A549 (cell line): ENCODE measurements around the gene SH3BP5L. TPM values are rescaled to one million over a fixed set of nuclear protein-coding genes. Genes with fewer than 3 reads are reported as not detected.
"Not testable (repeated sequence)": the region's sequence is repeated elsewhere in the genome, so short reads cannot be mapped to it uniquely, and the experiment has no call there.

ENCODE experiments used
- ATAC-seq, 2 experiments: fragments of 200-7000 bp in 1 of 2; fragments of >200 bp in 1 of 2; cut with Nextera tagmentation in 1 of 2; cut with Tn5 transposase in 1 of 2; 3 replicates each; pipeline versions ENCODE4 v1.8.0 to v1.9.1; 2018 to 2020; ENCODE audit warnings: mild to moderate bottlenecking in 1 of 2, moderate library complexity in 1 of 2
- CTCF ChIA-PET: fragments of 300-600 bp; sonication (Branson Sonifier 250); formaldehyde crosslinking; extraction: SDS; loops from one replicate; lab custom pipeline; 2021; ENCODE audit warnings: antibody characterized with exemption, inconsistent platforms; lab: Yijun Ruan, JAX
- POLR2A ChIA-PET: fragments of 350-600 bp; formaldehyde crosslinking; extraction: SDS; loops from one replicate; lab custom pipeline; 2021; ENCODE audit warnings: antibody characterized with exemption, inconsistent platforms; lab: Yijun Ruan, JAX
- DNase-seq, 2 experiments: peaks; one replicate each; pipeline versions ENCODE4 v3.0.0 to v3.0.0-alpha.2; 2011 to 2016; ENCODE audit warnings: low read depth in 1 of 2, low spot score in 1 of 2
- FAIRE-seq: peaks from 2 replicates; lab custom pipeline; 2011; peaks lifted over from hg19 to GRCh38; lab: Jason Lieb, UNC
- H3K27ac ChIP-seq, 2 experiments: fragments of >200 bp; sonication (Bioruptor Twin); formaldehyde crosslinking; 3 replicates each; pipeline ENCODE4 v1.5.1; 2016 to 2017
- H3K4me1 ChIP-seq: fragments of >200 bp; sonication (Bioruptor Twin); formaldehyde crosslinking; 3 replicates; pipeline ENCODE4 v1.6.1; 2016
- H3K4me2 ChIP-seq: fragments of >200 bp; sonication (Bioruptor Twin); formaldehyde crosslinking; 3 replicates; pipeline ENCODE4 v1.6.1; 2016
- H3K4me3 ChIP-seq: fragments of >200 bp; sonication (Bioruptor Twin); formaldehyde crosslinking; 3 replicates; pipeline ENCODE4 v1.5.1; 2016
- H3K9me3 ChIP-seq: fragments of >200 bp; sonication (Bioruptor Twin); formaldehyde crosslinking; 3 replicates; pipeline ENCODE4 v1.6.1; 2016
- BHLHE40 ChIP-seq: IDR thresholded peaks from 2 replicates; pipeline ENCODE4 v1.6.1; 2012; ENCODE audit warnings: low read depth, low read length, inconsistent platforms
- CBX2 ChIP-seq: fragments of 200-600 bp; sonication (generic); IDR thresholded peaks from 2 replicates; pipeline ENCODE4 v1.6.1; 2016; ENCODE audit warnings: low read depth, mild to moderate bottlenecking, borderline replicate concordance
- ELK1 ChIP-seq: fragments of 150-350 bp; IDR thresholded peaks from 2 replicates; pipeline ENCODE4 v1.6.1; 2014; ENCODE audit warnings: low read depth, mild to moderate bottlenecking, low read length
- EP300 ChIP-seq, 2 experiments: fragments of >200 bp; sonication (Bioruptor Twin); formaldehyde crosslinking; IDR thresholded peaks; 2 replicates in 1 of 2; 3 replicates in 1 of 2; pipeline ENCODE4 v1.6.1; 2016 to 2017
- ESRRA ChIP-seq: fragments of 150-350 bp; IDR thresholded peaks from 2 replicates; pipeline ENCODE4 v1.6.1; 2014; ENCODE audit warnings: mild to moderate bottlenecking, low read length, borderline replicate concordance
- FOSB ChIP-seq: fragments of 250-450 bp; sonication (Bioruptor Pico); IDR thresholded peaks from 2 replicates; pipeline ENCODE4 v1.5.0; 2020; ENCODE audit warnings: mild to moderate bottlenecking, moderate library complexity
- GATA3 ChIP-seq: IDR thresholded peaks from 2 replicates; pipeline ENCODE4 v1.6.1; 2012; ENCODE audit warnings: borderline replicate concordance
- HDAC2 ChIP-seq: fragments of 200-600 bp; sonication (generic); IDR thresholded peaks from 2 replicates; pipeline ENCODE4 v1.6.1; 2016
- HOXA7 ChIP-seq: fragments of 250-450 bp; sonication (Bioruptor Pico); IDR thresholded peaks from 2 replicates; pipeline ENCODE4 v1.5.0; 2020; ENCODE audit warnings: mild to moderate bottlenecking, moderate library complexity
- HOXB13 ChIP-seq: fragments of 250-450 bp; sonication (Bioruptor Pico); IDR thresholded peaks from 2 replicates; pipeline ENCODE4 v1.5.0; 2020; ENCODE audit warnings: low read depth, mild to moderate bottlenecking, moderate library complexity
- HOXB5 ChIP-seq: fragments of 250-450 bp; sonication (Bioruptor Pico); IDR thresholded peaks from 2 replicates; pipeline ENCODE4 v1.5.0; 2020; ENCODE audit warnings: mild to moderate bottlenecking, moderate library complexity
- JUN ChIP-seq, 2 experiments: fragments of >200 bp; sonication (Bioruptor Twin); formaldehyde crosslinking; IDR thresholded peaks; 2 replicates in 1 of 2; 3 replicates in 1 of 2; pipeline ENCODE4 v1.6.1; 2016 to 2017
- KDM1A ChIP-seq: fragments of 200-600 bp; sonication (generic); IDR thresholded peaks from 2 replicates; pipeline ENCODE4 v1.6.1; 2016; ENCODE audit warnings: low read depth, mild to moderate bottlenecking
- KDM5A ChIP-seq: fragments of 200-600 bp; sonication (generic); IDR thresholded peaks from 2 replicates; pipeline ENCODE4 v1.6.1; 2016; ENCODE audit warnings: antibody characterized with exemption, mild to moderate bottlenecking
- MAX ChIP-seq: IDR thresholded peaks from 2 replicates; pipeline ENCODE4 v1.6.1; 2012
- MAZ ChIP-seq: fragments of 150-350 bp; IDR thresholded peaks from 2 replicates; pipeline ENCODE4 v1.6.1; 2014; ENCODE audit warnings: antibody characterized with exemption, low read depth, low read length, borderline replicate concordance
- MYC ChIP-seq: IDR thresholded peaks from 2 replicates; pipeline ENCODE4 v1.6.1; 2012; ENCODE audit warnings: mild to moderate bottlenecking, inconsistent platforms, low read length, improper control_type of control experiment, borderline replicate concordance
- PBX3 ChIP-seq: IDR thresholded peaks from 2 replicates; pipeline ENCODE4 v1.6.1; 2012
- PHF8 ChIP-seq: fragments of 200-600 bp; sonication (generic); IDR thresholded peaks from 2 replicates; pipeline ENCODE4 v1.6.1; 2016; ENCODE audit warnings: low read depth, mild to moderate bottlenecking, antibody characterized with exemption, moderate library complexity, borderline replicate concordance
- POLR2A ChIP-seq: IDR thresholded peaks from 2 replicates; pipeline ENCODE4 v1.6.1; 2012; ENCODE audit warnings: mild to moderate bottlenecking, low read length
- POLR2AphosphoS2 ChIP-seq: conservative IDR thresholded peaks from 2 replicates; pipeline ENCODE4 v1.6.1; 2012; ENCODE audit warnings: low read length, improper control_type of control experiment, inconsistent platforms
- RAD21 ChIP-seq, 2 experiments: fragments of >200 bp in 1 of 2; sonication (Bioruptor Twin) in 1 of 2; formaldehyde crosslinking in 1 of 2; IDR thresholded peaks in 1 of 2; conservative IDR thresholded peaks in 1 of 2; 2 replicates in 1 of 2; 3 replicates in 1 of 2; pipeline ENCODE4 v1.6.1; 2012 to 2018; ENCODE audit warnings: inconsistent platforms in 1 of 2
- RARB ChIP-seq: fragments of 250-450 bp; sonication (Bioruptor Pico); IDR thresholded peaks from 2 replicates; pipeline ENCODE4 v1.8.0; 2021; ENCODE audit warnings: mild to moderate bottlenecking, moderate library complexity
- RFX5 ChIP-seq: fragments of 450-650 bp; IDR thresholded peaks from 2 replicates; pipeline ENCODE4 v1.7.1; 2014; ENCODE audit warnings: antibody characterized with exemption, mild to moderate bottlenecking, moderate library complexity
- RNF2 ChIP-seq: fragments of 200-600 bp; sonication (generic); IDR thresholded peaks from 2 replicates; pipeline ENCODE4 v1.6.1; 2016; ENCODE audit warnings: low read depth, mild to moderate bottlenecking, antibody characterized with exemption, moderate library complexity, borderline replicate concordance
- SMC3 ChIP-seq: fragments of >200 bp; sonication (Bioruptor Twin); formaldehyde crosslinking; IDR thresholded peaks from 3 replicates; pipeline ENCODE4 v1.6.1; 2018; ENCODE audit warnings: inconsistent platforms
- SREBF2 ChIP-seq: fragments of 450-650 bp; IDR thresholded peaks from 2 replicates; pipeline ENCODE4 v1.6.1; 2014; ENCODE audit warnings: mild to moderate bottlenecking, moderate library complexity
- ZSCAN20 ChIP-seq: fragments of 250-450 bp; sonication (Bioruptor Pico); IDR thresholded peaks from 2 replicates; pipeline ENCODE4 v1.8.0; 2022; ENCODE audit warnings: mild to moderate bottlenecking, moderate library complexity
- WGBS: methylation state at CpG from one replicate; pipeline ENCODE4 v1.1.6; 2017; ENCODE audit errors: missing lambda C conversion rate; 5-methylcytosine and 5-hydroxymethylcytosine counted together
- polyA plus RNA-seq, 4 experiments: library from polyadenylated mRNA; depleted of rRNA in 3 of 4; stranded (reverse); fragments of >200 nt; fragmentation: RNase III in 1 of 4; extraction: RNeasy Plus Mini Kit Qiagen cat#74134 plus additional on column Dnase treatment in 1 of 4; gene quantifications; 2 replicates in 3 of 4; 3 replicates in 1 of 4; pipeline ENCODE4 v1.2.3, GENCODE V29; 2011 to 2017

The SH3BP5L gene
- polyA plus RNA-seq, 2 of the 4 experiments (the other 2 are of a cell fraction), result 10.9 to 15.8 TPM

- POLR2A ChIA-PET, result no interaction called here
- FAIRE-seq (no peak), ATAC-seq (no peak)
Measured at GRCh38 chr1:248790456-248790855, 35.3 kb downstream of the SH3BP5L start.

GRCh38 chr1:248789337-248789736, 36.4 kb downstream of the SH3BP5L start:
- ATAC-seq, H3K9me3 ChIP-seq, FAIRE-seq, POLR2A ChIA-PET, H3K4me2 ChIP-seq, H3K27ac ChIP-seq, H3K4me3 ChIP-seq, H3K4me1 ChIP-seq, DNase-seq: not testable (repeated sequence)
- CTCF ChIA-PET, result interaction anchor here (1.0 to 1.1 kb wide), 2 partner anchors 18 to 50 kb away, joined by 3 to 4 read pairs; no protein-coding TSS in a partner anchor
- 2% methylated on average over 2 of the region's 2 CpGs for WGBS

More at GRCh38 chr1:248790456-248790855, 35.3 kb downstream of the SH3BP5L start:
- DNase-seq, result no peak
- H3K9me3 ChIP-seq, result no peaks in the 10 kb centered on the region
- TF ChIP-seq GATA3 (no peak), HOXB13 (CRISPR knock-in tag) (no peak), KDM5A (no peak), PBX3 (no peak), MAZ (no peak), MAX (no peak), ZSCAN20 (CRISPR knock-in tag) (no peak), EP300 (IDR thresholded peaks at IDR 0.05) (no peak), POLR2A (no peak), ELK1 (no peak), HOXA7 (no peak), SREBF2 (no peak), HDAC2 (no peak), JUN (IDR thresholded peaks at IDR 0.05) (no peak)
- no peak overlapping the region for H3K27ac ChIP-seq
- H3K4me2 ChIP-seq, result no peak overlapping the region
- 41% methylated on average over 5 of the region's 5 CpGs for WGBS
- CTCF ChIA-PET, result interaction anchor here (0.7 kb wide), 1 partner anchor 112 kb away, joined by 4 read pairs; no protein-coding TSS in a partner anchor
- no peak overlapping the region for H3K4me3 ChIP-seq
- H3K4me1 ChIP-seq, result peaks cover 4% of the 10 kb centered on the region; the same call in 1 of the 3 replicates

DNA sequence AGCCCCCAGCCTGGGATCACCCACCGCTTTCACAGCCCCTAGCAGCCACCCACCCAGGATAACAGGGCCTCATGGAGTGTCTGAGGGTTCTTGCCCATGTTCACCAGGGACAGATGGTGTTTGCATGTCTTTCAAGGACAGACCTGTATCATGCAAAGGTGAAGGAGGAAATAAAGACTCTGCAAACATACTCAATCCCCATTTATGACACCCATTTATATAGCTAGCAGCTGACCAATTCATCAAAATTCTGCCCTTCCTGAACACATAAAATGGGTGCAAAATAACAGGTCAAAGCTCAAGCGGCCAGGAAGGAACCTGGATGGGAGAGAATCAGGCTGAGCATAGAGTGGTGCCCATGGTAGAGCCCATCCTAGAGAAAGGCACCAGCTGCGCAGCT, 37.4 kb downstream of the SH3BP5L start:
- WGBS, result 22% methylated on average over 3 of the region's 3 CpGs
- no peak for DNase-seq
- H3K27ac ChIP-seq, result no peak overlapping the region
- H3K4me1 ChIP-seq, result peaks cover 4% of the 10 kb centered on the region; the same call in 1 of the 3 replicates
- ChIA-PET CTCF (interaction anchor here (1.0 kb wide), 1 partner anchor 19 kb away, joined by 4 read pairs; no protein-coding TSS in a partner anchor), POLR2A (no interaction called here)
- H3K9me3 ChIP-seq, result no peaks in the 10 kb centered on the region
- TF ChIP-seq FOSB (CRISPR knock-in tag) (no peak), ESRRA (no peak), ELK1 (no peak), KDM1A (no peak), SREBF2 (no peak), SMC3 (no peak), RNF2 (no peak), POLR2A (no peak), HOXB5 (CRISPR knock-in tag) (no peak), MAX (no peak), RFX5 (no peak), MAZ (no peak), CBX2 (no peak), POLR2AphosphoS2 (no peak), RARB (no peak), BHLHE40 (no peak), MYC (no peak), PHF8 (no peak), RAD21 (conservative IDR thresholded peaks at IDR 0.05 in 1 of 2, IDR thresholded peaks at IDR 0.05 in 1 of 2) (no peak)
- FAIRE-seq, result no peak
- no peak overlapping the region for H3K4me2 ChIP-seq
- H3K4me3 ChIP-seq, result no peak overlapping the region
- ATAC-seq, result no peak
